ENCODE results near the gene RPLP2.

- TF ChIP-seq CTCF (IDR thresholded peaks at IDR 0.05) (no peak), NRF1 (IDR thresholded peaks at IDR 0.05; ENCODE audit: low read depth, low read length) (no peak), RAD21 (IDR thresholded peaks at IDR 0.05; ENCODE audit: low read length) (no peak), GABPA (IDR thresholded peaks at IDR 0.05; ENCODE audit: low read depth) (no peak), JUND (IDR thresholded peaks at IDR 0.05) (no peak), POLR2AphosphoS5 (IDR thresholded peaks at IDR 0.05; ENCODE audit: low read depth, low read length) (no peak), MAX (IDR thresholded peaks at IDR 0.05; ENCODE audit: low read depth) (no peak)
Measured at GRCh38 chr11:853682-854448, 44.1 kb downstream of the RPLP2 start.
